RWPE2 (cell line): ENCODE measurements around the gene ARAP2.

Experiments
- ATAC-seq: fragments of 200-7000 bp; cut with Tn5 transposase; 3 replicates; pipeline ENCODE4 v1.9.1; 2021; ENCODE audit warnings: low read depth
- DNase-seq: peaks from one replicate; pipeline ENCODE4 v3.0.0-alpha.2; 2020; ENCODE audit warnings: low spot score
- H3K27ac ChIP-seq: fragments of 450-650 bp; 2 replicates; pipeline ENCODE4 v1.5.1; 2017; ENCODE audit warnings: mild to moderate bottlenecking; ENCODE audit not compliant: poor library complexity, severe bottlenecking
- H3K27me3 ChIP-seq: fragments of 250-450 bp; sonication (Bioruptor Pico); 2 replicates; pipeline ENCODE4 v1.5.1; 2021; ENCODE audit warnings: mild to moderate bottlenecking, moderate library complexity; ENCODE audit not compliant: insufficient read depth, poor library complexity, severe bottlenecking
- H3K36me3 ChIP-seq: fragments of 250-450 bp; sonication (Bioruptor Pico); 2 replicates; pipeline ENCODE4 v1.5.1; 2020; ENCODE audit warnings: low read depth, mild to moderate bottlenecking, moderate library complexity
- H3K4me1 ChIP-seq: fragments of 250-450 bp; sonication (Bioruptor Pico); 2 replicates; pipeline ENCODE4 v1.5.1; 2021; ENCODE audit warnings: mild to moderate bottlenecking, moderate library complexity; ENCODE audit not compliant: insufficient read depth, poor library complexity, severe bottlenecking
- H3K4me3 ChIP-seq: fragments of 250-450 bp; sonication (Bioruptor Pico); 2 replicates; pipeline ENCODE4 v1.5.1; 2021; ENCODE audit warnings: mild to moderate bottlenecking, moderate library complexity; ENCODE audit not compliant: severe bottlenecking
- H3K9me3 ChIP-seq: fragments of 250-450 bp; sonication (Bioruptor Pico); 2 replicates; pipeline ENCODE4 v1.5.1; 2021; ENCODE audit warnings: mild to moderate bottlenecking, moderate library complexity; ENCODE audit not compliant: severe bottlenecking
- CTCF ChIP-seq: fragments of 450-650 bp; IDR thresholded peaks from one replicate; pipeline ENCODE4 v1.5.1; 2017; ENCODE audit warnings: mild to moderate bottlenecking, moderate library complexity; ENCODE audit not compliant: poor library complexity, severe bottlenecking

The ARAP2 gene

GRCh38 chr4:36133658-36134057 is 110.7 kb downstream of the ARAP2 start:
- H3K27me3 ChIP-seq: no peaks in the 10 kb centered on the region
- ATAC-seq: no peak
- TF ChIP-seq CTCF: no peak
- H3K36me3 ChIP-seq: no peaks in the 10 kb centered on the region
- no peak for DNase-seq
- H3K4me3 ChIP-seq: no peak overlapping the region
- H3K9me3 ChIP-seq: no peaks in the 10 kb centered on the region
- H3K27ac ChIP-seq: no peak overlapping the region
- peaks cover 4% of the 10 kb centered on the region for H3K4me1 ChIP-seq

DNA sequence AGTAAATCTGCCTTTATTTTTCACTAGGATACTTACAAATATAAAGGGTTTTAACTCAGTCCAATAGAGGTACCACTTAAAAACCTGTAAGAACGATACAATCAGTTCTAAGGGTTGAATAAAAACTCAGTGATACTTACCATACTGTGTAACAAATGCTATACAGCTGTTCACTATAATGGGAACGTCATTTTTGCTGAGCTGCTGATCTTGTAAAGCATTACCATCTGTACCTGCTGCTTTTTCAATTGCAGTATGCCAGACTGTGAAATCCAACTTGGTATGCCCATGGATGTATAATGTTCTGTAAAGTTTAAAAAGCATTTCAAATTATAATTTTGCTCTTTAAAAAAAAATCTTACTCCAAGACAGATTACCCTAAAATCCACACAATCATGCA is 111.2 kb downstream of the ARAP2 start:
- Histone ChIP-seq H3K36me3 (peaks cover 1% of the 10 kb centered on the region; the same call in 1 of the 2 replicates), H3K4me3 (no peak overlapping the region), H3K27me3 (no peaks in the 10 kb centered on the region), H3K4me1 (no peaks in the 10 kb centered on the region), H3K9me3 (no peaks in the 10 kb centered on the region), H3K27ac (no peak overlapping the region)
- no peak for ATAC-seq
- TF ChIP-seq CTCF: no peak
- DNase-seq: no peak

DNA sequence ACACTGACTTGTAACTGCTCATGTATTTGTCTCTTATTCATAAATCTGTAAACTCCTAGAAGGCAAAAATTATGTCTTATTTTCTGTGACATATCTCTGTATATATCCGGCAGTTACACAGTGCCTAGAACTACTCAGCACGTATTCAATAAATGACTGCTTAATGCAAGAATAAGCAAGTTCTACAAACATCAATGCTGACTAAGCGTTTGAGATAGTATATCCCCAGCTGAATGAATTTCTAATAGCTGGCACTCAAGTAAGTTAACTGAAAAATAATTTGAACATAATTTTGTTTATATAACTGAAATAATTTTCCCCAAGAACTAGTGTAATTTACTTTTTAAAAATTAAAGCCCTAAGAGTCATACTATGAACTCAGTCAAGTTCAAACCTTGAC is 113.7 kb downstream of the ARAP2 start:
- H3K9me3 ChIP-seq: no peaks in the 10 kb centered on the region
- no peaks in the 10 kb centered on the region for H3K4me1 ChIP-seq
- H3K36me3 ChIP-seq: peaks cover 11% of the 10 kb centered on the region; the same call in 1 of the 2 replicates
- no peak overlapping the region for H3K27ac ChIP-seq
- H3K27me3 ChIP-seq: no peaks in the 10 kb centered on the region
- TF ChIP-seq CTCF: no peak
- no peak overlapping the region for H3K4me3 ChIP-seq
- no peak for ATAC-seq
- DNase-seq: no peak

DNA sequence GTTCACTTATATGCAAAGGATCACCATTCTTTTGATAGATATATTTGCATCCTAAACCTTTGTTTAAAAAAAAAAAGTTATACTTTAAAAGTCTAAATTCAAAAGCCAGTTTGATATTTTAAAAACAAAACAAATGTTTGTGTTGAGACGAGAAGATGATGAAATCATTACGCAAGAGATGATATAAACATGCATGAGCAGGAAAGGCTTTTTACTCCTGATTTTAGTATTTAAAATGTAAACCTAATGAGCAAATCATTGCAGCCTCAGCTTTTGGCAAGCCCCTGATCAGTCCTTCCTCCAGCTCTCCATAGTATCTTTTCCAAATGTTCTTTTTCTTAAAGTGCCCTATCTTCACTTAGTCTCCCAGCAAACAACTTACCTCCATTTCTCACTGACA is 115.6 kb downstream of the ARAP2 start:
- no peak overlapping the region for H3K27ac ChIP-seq
- H3K4me3 ChIP-seq: no peak overlapping the region
- H3K36me3 ChIP-seq: peaks cover 14% of the 10 kb centered on the region; the same call in 1 of the 2 replicates
- H3K27me3 ChIP-seq: no peaks in the 10 kb centered on the region
- no peak for TF ChIP-seq CTCF
- H3K9me3 ChIP-seq: no peaks in the 10 kb centered on the region
- DNase-seq (no peak), ATAC-seq (no peak)
- no peaks in the 10 kb centered on the region for H3K4me1 ChIP-seq

DNA sequence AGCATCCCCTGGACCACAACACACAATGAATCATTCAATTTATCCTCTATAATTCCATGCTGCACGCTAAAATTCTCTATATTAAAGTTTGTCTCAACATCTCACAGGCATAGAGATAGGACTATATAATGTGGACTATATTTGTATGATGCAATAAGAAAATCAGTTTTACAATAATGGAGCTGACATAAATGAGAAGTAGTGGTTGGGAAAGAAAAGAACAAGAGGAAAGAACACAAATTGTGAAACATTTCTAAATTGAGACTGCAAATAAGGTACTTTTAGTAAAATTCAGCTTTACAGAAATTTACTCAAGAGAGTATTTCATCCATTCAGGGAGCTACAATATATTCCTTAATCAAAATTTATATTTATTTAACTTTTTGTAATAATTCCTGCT is 120.4 kb downstream of the ARAP2 start:
- Histone ChIP-seq H3K36me3 (peaks cover 14% of the 10 kb centered on the region; the same call in 1 of the 2 replicates), H3K27me3 (no peaks in the 10 kb centered on the region), H3K4me1 (no peaks in the 10 kb centered on the region), H3K4me3 (no peak overlapping the region), H3K9me3 (no peaks in the 10 kb centered on the region), H3K27ac (no peak overlapping the region)
- ATAC-seq: no peak
- TF ChIP-seq CTCF: no peak
- DNase-seq: no peak
